HepG2 (cell line): ENCODE measurements around the gene CCL22. TPM values are rescaled to one million over a fixed set of nuclear protein-coding genes. Genes with fewer than 3 reads are reported as not detected.

ENCODE experiments used
- ATAC-seq: fragments of 200-7000 bp; cut with Tn5 transposase; 3 replicates; pipeline ENCODE4 v1.9.1; 2020; ENCODE audit warnings: mild to moderate bottlenecking, moderate library complexity
- BruUV-seq: library from RNA; stranded (reverse); fragments of 400-500 nt; replicated peaks from 2 replicates; lab custom pipeline; 2021; lab: Mats Ljungman, UMichigan
- CTCF ChIA-PET: fragments of 300-600 bp; formaldehyde crosslinking; extraction: SDS; loops from one replicate; lab custom pipeline; 2021; ENCODE audit warnings: low total read pairs, inconsistent platforms, low intra/inter-chr PET ratio; lab: Yijun Ruan, JAX
- POLR2A ChIA-PET: fragments of 350-600 bp; sonication (Branson Sonifier 250); formaldehyde crosslinking; loops from one replicate; lab custom pipeline; 2020; ENCODE audit warnings: antibody characterized with exemption, inconsistent platforms; lab: Yijun Ruan, JAX
- DNase-seq: peaks from one replicate; pipeline ENCODE4 v3.0.0-alpha.2; 2015; ENCODE audit warnings: low spot score
- FAIRE-seq: peaks from 3 replicates; lab custom pipeline; 2011; peaks lifted over from hg19 to GRCh38; lab: Jason Lieb, UNC
- H2AFZ ChIP-seq: one replicate; pipeline ENCODE4 v1.6.1; 2011; ENCODE audit warnings: low read length, inconsistent platforms
- H3K27ac ChIP-seq: fragments of 300-600 bp; 3 replicates; pipeline ENCODE4 v1.8.0; 2011; ENCODE audit warnings: mixed run types, mild to moderate bottlenecking, mixed read lengths, low read length, inconsistent platforms; ENCODE audit not compliant: insufficient read depth; ENCODE audit errors: extremely low read length
- H3K27me3 ChIP-seq, 2 experiments: fragments of 200-600 bp in 1 of 2; 2 replicates in 1 of 2; 3 replicates in 1 of 2; pipeline versions ENCODE4 v1.6.0 to v1.8.0; 2011; ENCODE audit warnings: low read length in 2 of 2, mild to moderate bottlenecking in 2 of 2, moderate library complexity in 2 of 2, inconsistent platforms in 1 of 2; ENCODE audit not compliant: insufficient read depth in 2 of 2, control insufficient read depth in 1 of 2
- H3K36me3 ChIP-seq, 2 experiments: fragments of 200-600 bp in 1 of 2; replicated peaks in 1 of 2; 2 replicates in 1 of 2; 3 replicates in 1 of 2; pipeline versions ENCODE4 v1.5.1 to v1.8.0; 2011; ENCODE audit warnings: low read length in 2 of 2, inconsistent platforms in 1 of 2; ENCODE audit not compliant: insufficient read depth in 2 of 2, control insufficient read depth in 1 of 2
- H3K4me1 ChIP-seq: 2 replicates; pipeline ENCODE4 v1.5.1; 2012; ENCODE audit warnings: low read length, inconsistent platforms; ENCODE audit not compliant: insufficient read depth
- H3K4me2 ChIP-seq: 2 replicates; pipeline ENCODE4 v1.6.0; 2011; ENCODE audit warnings: low read depth, low read length, inconsistent platforms
- H3K4me3 ChIP-seq, 3 experiments: fragments of 200-600 bp in 1 of 3; sonication (generic), shearing (Covaris generic) in 1 of 3; replicated peaks in 1 of 3; 2 replicates each; pipeline ENCODE4 v1.5.1; 2011 to 2016; ENCODE audit warnings: low read length in 3 of 3, inconsistent platforms in 2 of 3, low read depth in 2 of 3, mild to moderate bottlenecking in 2 of 3, control low read depth in 1 of 3, mixed read lengths in 1 of 3; ENCODE audit not compliant: insufficient read depth in 1 of 3
- H3K79me2 ChIP-seq: one replicate; pipeline ENCODE4 v1.6.1; 2011; ENCODE audit warnings: low read length, inconsistent platforms; ENCODE audit not compliant: insufficient read depth
- H3K9ac ChIP-seq: 2 replicates; pipeline ENCODE4 v1.6.0; 2011; ENCODE audit warnings: mild to moderate bottlenecking, low read depth, low read length, inconsistent platforms; ENCODE audit not compliant: insufficient read depth
- H3K9me3 ChIP-seq: 2 replicates; pipeline ENCODE4 v1.5.1; 2012; ENCODE audit warnings: mild to moderate bottlenecking, low read length
- H4K20me1 ChIP-seq: 2 replicates; pipeline ENCODE4 v1.6.0; 2011; ENCODE audit warnings: inconsistent platforms, mild to moderate bottlenecking, low read length, moderate library complexity; ENCODE audit not compliant: insufficient read depth
- HNF4A ChIP-seq: sonication (generic); formaldehyde crosslinking; IDR thresholded peaks from 2 replicates; pipeline ENCODE4 v1.4.0; 2020; ENCODE audit warnings: missing genetic modification reagents
- SMARCC2 ChIP-seq: fragments of 450-650 bp; IDR thresholded peaks from 2 replicates; pipeline ENCODE4 v1.6.1; 2017; ENCODE audit warnings: antibody characterized with exemption, mild to moderate bottlenecking
- ZNF646 ChIP-seq: sonication (generic); formaldehyde crosslinking; IDR thresholded peaks from 2 replicates; pipeline ENCODE4 v1.9.0; 2021; ENCODE audit warnings: mild to moderate bottlenecking, missing genetic modification reagents
- WGBS: methylation state at CpG from one replicate; pipeline ENCODE4 v1.1.6; 2017; ENCODE audit warnings: low lambda C conversion rate; 5-methylcytosine and 5-hydroxymethylcytosine counted together
- in situ Hi-C: cut with HindIII; loops from 2 replicates; pipeline ENCODE4 v1.10.0; 2017; ENCODE audit warnings: low pct_unique_long_range_greater_than_20kb; ENCODE audit not compliant: extremely low pct_ligation_motif_present
- intact Hi-C: fragments of 100-400 bp; cut with micrococcal nuclease; formaldehyde crosslinking; loops from one replicate; pipeline ENCODE4 v1.10.0; 2022; ENCODE audit not compliant: unreplicated experiment
- polyA plus RNA-seq, 8 experiments: library from polyadenylated mRNA; depleted of rRNA in 3 of 8; stranded (reverse) in 7 of 8; unstranded in 1 of 8; fragments of >200 nt; fragmentation: Illumina TruSeq in 4 of 8; extraction: Trizol in 4 of 8; gene quantifications; 2 replicates each; pipeline versions ENCODE4 v1.2.1 to v1.2.3, GENCODE V29; 2011 to 2016; ENCODE audit warnings: low read depth in 4 of 8, missing spikeins in 1 of 8, mixed read lengths in 1 of 8; ENCODE audit not compliant: insufficient read depth in 1 of 8
- total RNA-seq, 5 experiments: library from RNA; depleted of rRNA; stranded (reverse); fragments of >200 nt; fragmentation: Illumina TruSeq; extraction: Trizol; gene quantifications; 2 replicates each; pipeline ENCODE4 v1.2.3, GENCODE V29; 2016; ENCODE audit warnings: low read depth in 1 of 5

Gene CCL22
- total and polyA plus RNA-seq, 2 of the 13 experiments (the other 11 are each of a cell fraction or from before 2014, with no cell fraction given): not detected

- no peak for TF ChIP-seq ZNF646 (CRISPR knock-in tag)
- no peak for TF ChIP-seq HNF4A (CRISPR knock-in tag)
Measured at GRCh38 chr16:57335366-57335765, 23.2 kb upstream of the CCL22 start (continued).

GRCh38 chr16:57341062-57341440 is 17.5 kb upstream of the CCL22 start:
- FAIRE-seq (no peak), DNase-seq (no peak), ATAC-seq (no peak)
- no peak overlapping the region for H3K27ac ChIP-seq
- no peaks in the 10 kb centered on the region for H4K20me1 ChIP-seq
- ChIA-PET POLR2A (interaction anchor here (1.8 kb wide), 1 partner anchor 31 kb away, joined by 9 read pairs; the partner anchor contains the start of gene CX3CL1), CTCF (no interaction called here)
- no peaks in the 10 kb centered on the region for H3K36me3 ChIP-seq
- no peaks in the 10 kb centered on the region for H3K9me3 ChIP-seq
- intact Hi-C loops: no loop called here
- no peak overlapping the region for H3K4me2 ChIP-seq
- BruUV-seq: no TSS peak
- in situ Hi-C loops: no loop called here
- H2AFZ ChIP-seq: no peak overlapping the region
- peaks cover 2 to 17% of the 10 kb centered on the region in 2 experiments; a peak in 3 of 5 replicates for H3K27me3 ChIP-seq
- no peak overlapping the region for H3K9ac ChIP-seq
- no peak for TF ChIP-seq SMARCC2
- peaks cover 40% of the 10 kb centered on the region for H3K4me1 ChIP-seq
- H3K4me3 ChIP-seq: no peak overlapping the region
- no peaks in the 10 kb centered on the region for H3K79me2 ChIP-seq
- 23% methylated on average over 6 of the region's 6 CpGs for WGBS
